ENCODE results near the gene GPR84.
A peak's percentile ranks its signal among the peaks of the same experiment; 100 is the strongest.

The GPR84 gene

DNA sequence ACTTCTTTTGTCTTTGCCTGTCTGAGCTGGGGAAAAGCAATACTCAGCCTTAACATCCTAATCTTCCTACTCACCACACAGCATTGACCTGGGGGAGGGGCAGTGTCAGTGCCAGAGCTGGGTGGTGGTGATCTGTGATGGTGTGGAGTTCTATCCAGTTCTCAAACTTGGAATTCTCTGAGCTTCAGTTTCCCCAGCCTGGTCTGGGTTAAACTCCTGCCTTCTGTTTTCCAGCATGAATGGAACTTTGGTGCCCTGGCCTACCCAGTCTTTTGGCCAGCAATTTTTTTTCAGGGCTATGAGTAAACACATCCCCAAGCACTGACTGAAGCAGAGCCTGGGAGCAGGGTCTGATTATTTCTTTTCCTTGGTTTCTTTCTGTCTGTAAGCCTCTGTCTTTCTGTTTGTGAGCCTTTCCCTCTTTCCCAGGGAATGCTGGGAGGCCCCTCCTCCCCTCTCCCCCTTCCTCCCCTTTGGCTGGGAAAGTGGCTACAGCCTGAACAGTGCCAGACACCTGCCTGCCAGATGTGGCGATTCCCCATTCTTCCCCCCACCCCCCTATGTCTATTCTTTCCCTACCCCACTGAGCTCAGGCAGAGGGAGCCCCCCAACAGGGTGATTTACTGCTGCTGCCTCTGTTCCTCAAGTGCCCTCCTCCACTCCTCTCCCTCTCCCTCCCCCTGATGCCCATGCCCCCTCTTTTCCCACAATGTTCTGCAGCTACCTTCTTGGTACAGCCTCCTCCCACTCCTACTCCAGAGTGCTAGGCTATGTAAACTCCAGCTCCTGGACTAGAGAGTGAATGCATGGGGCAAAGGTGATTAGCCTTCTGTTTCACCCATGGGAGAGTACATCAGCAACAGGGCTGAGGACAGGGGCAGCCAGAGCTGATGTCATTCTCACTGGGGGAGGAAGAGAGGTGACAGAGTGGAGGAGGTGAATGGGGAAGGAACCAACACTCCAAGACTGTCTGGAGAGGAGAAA, 11.1 kb downstream of the GPR84 start:
- no peaks in the 10 kb centered on the region for H3K9me3 ChIP-seq (ENCODE audit: control insufficient read depth in 2 of 2, low read length in 2 of 2)
- peaks cover 30% of the 10 kb centered on the region for H3K4me1 ChIP-seq (ENCODE audit: control insufficient read depth, insufficient read depth, low read length)
- H3K9ac ChIP-seq (ENCODE audit: low read length in 2 of 2), result peak overlapping the region; percentile 36 to 58
- H3K27ac ChIP-seq (ENCODE audit: low read length), result peak overlapping the region; percentile 80
- H3K27me3 ChIP-seq (ENCODE audit: control insufficient read depth in 1 of 2, insufficient read depth in 2 of 2, low read length in 2 of 2), result no peaks in the 10 kb centered on the region
- peaks cover 18 to 25% of the 10 kb centered on the region in 2 donors for H3K36me3 ChIP-seq (ENCODE audit: control insufficient read depth in 2 of 2, insufficient read depth in 2 of 2, low read length in 2 of 2)
- H3K4me3 ChIP-seq (ENCODE audit: low read length in 2 of 2), result peak overlapping the region; percentile 14 to 67

GRCh38 chr12:54352022-54352531, 12.2 kb downstream of the GPR84 start:
- Histone ChIP-seq H3K36me3 (ENCODE audit: control insufficient read depth in 2 of 2, insufficient read depth in 2 of 2, low read length in 2 of 2) (peaks cover 26 to 34% of the 10 kb centered on the region in 2 donors), H3K9me3 (ENCODE audit: control insufficient read depth in 2 of 2, low read length in 2 of 2) (no peaks in the 10 kb centered on the region), H3K27ac (ENCODE audit: low read length) (peak overlapping the region; percentile 80), H3K27me3 (ENCODE audit: control insufficient read depth in 1 of 2, insufficient read depth in 2 of 2, low read length in 2 of 2) (no peaks in the 10 kb centered on the region), H3K4me1 (ENCODE audit: control insufficient read depth, insufficient read depth, low read length) (peaks cover 22% of the 10 kb centered on the region), H3K9ac (ENCODE audit: low read length in 2 of 2) (peak overlapping the region; percentile 52 to 58), H3K4me3 (ENCODE audit: low read length in 2 of 2) (peak overlapping the region; percentile 53 to 67)

DNA sequence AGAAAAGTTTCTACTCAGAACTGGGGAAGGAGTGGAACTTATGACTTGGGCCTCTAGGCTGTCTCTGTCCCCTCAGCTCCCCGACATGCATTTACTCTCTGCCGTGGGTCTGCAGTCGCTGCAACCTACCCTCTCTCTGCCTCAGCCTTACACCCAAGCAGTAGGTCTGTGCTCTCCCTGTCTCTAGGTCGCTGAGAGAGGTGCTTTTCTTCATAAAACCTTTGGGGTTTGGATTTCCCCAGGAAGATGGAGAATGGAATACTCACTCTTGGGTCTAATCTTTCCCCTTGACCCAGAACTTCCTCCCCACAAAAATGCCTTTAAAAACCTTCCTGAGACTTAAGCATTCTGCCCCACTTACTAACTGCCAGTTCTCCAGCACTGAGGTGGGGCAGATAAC, 12.9 kb downstream of the GPR84 start:
- Histone ChIP-seq H3K36me3 (ENCODE audit: control insufficient read depth in 2 of 2, insufficient read depth in 2 of 2, low read length in 2 of 2) (peaks cover 30 to 40% of the 10 kb centered on the region in 2 donors), H3K4me1 (ENCODE audit: control insufficient read depth, insufficient read depth, low read length) (peaks cover 22% of the 10 kb centered on the region), H3K27me3 (ENCODE audit: control insufficient read depth in 1 of 2, insufficient read depth in 2 of 2, low read length in 2 of 2) (no peaks in the 10 kb centered on the region), H3K27ac (ENCODE audit: low read length) (peak overlapping the region; percentile 80), H3K9me3 (ENCODE audit: control insufficient read depth in 2 of 2, low read length in 2 of 2) (no peaks in the 10 kb centered on the region), H3K4me3 (ENCODE audit: low read length in 2 of 2) (no peak overlapping the region), H3K9ac (ENCODE audit: low read length in 2 of 2) (no peak overlapping the region)

DNA sequence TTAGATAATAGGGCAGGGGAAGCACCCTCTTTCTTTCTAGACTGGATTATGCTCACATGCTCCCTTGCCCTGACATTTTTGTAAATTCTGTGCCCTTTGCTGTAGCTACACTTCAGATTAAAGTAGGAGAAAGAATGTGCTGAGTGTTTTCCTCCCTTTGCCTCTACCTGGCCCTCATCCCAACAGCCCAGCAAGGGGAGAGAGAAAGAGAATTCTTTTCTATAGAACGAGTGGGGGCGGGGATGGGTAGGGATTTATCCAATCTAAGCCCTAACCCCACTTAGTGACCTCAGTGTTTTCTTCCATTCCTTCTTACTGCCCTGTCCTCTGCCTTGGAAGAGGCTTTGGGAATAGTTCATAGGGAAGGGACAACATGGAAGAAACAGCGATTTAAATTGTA, 13.5 kb downstream of the GPR84 start:
- H3K27me3 ChIP-seq (ENCODE audit: control insufficient read depth in 1 of 2, insufficient read depth in 2 of 2, low read length in 2 of 2), result no peaks in the 10 kb centered on the region
- H3K9ac ChIP-seq (ENCODE audit: low read length in 2 of 2), result no peak overlapping the region
- H3K36me3 ChIP-seq (ENCODE audit: control insufficient read depth in 2 of 2, insufficient read depth in 2 of 2, low read length in 2 of 2), result peaks cover 30 to 44% of the 10 kb centered on the region in 2 donors
- peak overlapping the region; percentile 80 for H3K27ac ChIP-seq (ENCODE audit: low read length)
- no peak overlapping the region for H3K4me3 ChIP-seq (ENCODE audit: low read length in 2 of 2)
- H3K4me1 ChIP-seq (ENCODE audit: control insufficient read depth, insufficient read depth, low read length), result peaks cover 22% of the 10 kb centered on the region
- no peaks in the 10 kb centered on the region for H3K9me3 ChIP-seq (ENCODE audit: control insufficient read depth in 2 of 2, low read length in 2 of 2)

DNA sequence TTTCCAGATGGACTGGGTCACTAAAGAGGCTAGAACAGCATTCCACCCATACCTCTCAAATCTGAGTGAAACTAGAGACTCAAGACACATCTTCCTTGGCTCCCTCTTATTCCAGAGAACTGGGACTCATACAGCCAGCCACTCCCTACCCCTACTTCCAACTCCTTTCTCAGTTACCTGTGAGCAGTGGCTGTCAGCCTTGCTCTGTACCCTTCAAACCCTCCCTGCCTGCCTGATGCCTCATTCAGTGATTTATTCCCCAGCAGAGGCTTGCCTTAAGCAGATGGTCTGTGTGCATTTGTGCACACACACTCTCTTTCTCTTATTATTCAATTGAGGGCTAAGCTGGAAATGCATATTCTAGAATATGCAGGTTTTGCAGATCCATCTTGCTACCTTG, 14.6 kb downstream of the GPR84 start:
- peaks cover 22% of the 10 kb centered on the region for H3K4me1 ChIP-seq (ENCODE audit: control insufficient read depth, insufficient read depth, low read length)
- no peak overlapping the region for H3K27ac ChIP-seq (ENCODE audit: low read length)
- peaks cover 37 to 51% of the 10 kb centered on the region in 2 donors for H3K36me3 ChIP-seq (ENCODE audit: control insufficient read depth in 2 of 2, insufficient read depth in 2 of 2, low read length in 2 of 2)
- no peaks in the 10 kb centered on the region for H3K27me3 ChIP-seq (ENCODE audit: control insufficient read depth in 1 of 2, insufficient read depth in 2 of 2, low read length in 2 of 2)
- no peaks in the 10 kb centered on the region for H3K9me3 ChIP-seq (ENCODE audit: control insufficient read depth in 2 of 2, low read length in 2 of 2)
- no peak overlapping the region for H3K4me3 ChIP-seq (ENCODE audit: low read length in 2 of 2)
- H3K9ac ChIP-seq (ENCODE audit: low read length in 2 of 2), result no peak overlapping the region

DNA sequence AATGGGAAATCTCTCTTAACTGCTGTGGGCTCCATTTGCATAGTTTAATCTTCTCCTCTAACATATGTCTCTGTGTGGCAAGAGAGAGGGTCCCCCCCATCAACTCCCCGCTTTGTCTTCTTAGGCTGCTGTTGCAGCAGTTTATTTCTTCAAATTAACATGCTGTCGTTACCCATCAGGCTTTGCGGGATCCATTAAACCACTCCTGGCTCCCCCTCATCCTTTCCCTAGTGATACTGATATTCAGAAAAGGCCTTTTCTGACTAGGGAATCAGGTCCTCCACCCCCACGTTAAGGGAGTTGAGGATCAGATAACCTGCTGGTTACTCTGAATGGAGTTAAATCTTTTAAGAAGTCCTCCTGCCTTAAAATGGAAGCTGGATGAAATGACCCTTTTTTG, 15.2 kb downstream of the GPR84 start:
- H3K9ac ChIP-seq (ENCODE audit: low read length in 2 of 2), result no peak overlapping the region
- H3K4me3 ChIP-seq (ENCODE audit: low read length in 2 of 2), result no peak overlapping the region
- H3K27me3 ChIP-seq (ENCODE audit: control insufficient read depth in 1 of 2, insufficient read depth in 2 of 2, low read length in 2 of 2), result no peaks in the 10 kb centered on the region
- H3K27ac ChIP-seq (ENCODE audit: low read length), result no peak overlapping the region
- H3K9me3 ChIP-seq (ENCODE audit: control insufficient read depth in 2 of 2, low read length in 2 of 2), result no peaks in the 10 kb centered on the region
- peaks cover 22% of the 10 kb centered on the region for H3K4me1 ChIP-seq (ENCODE audit: control insufficient read depth, insufficient read depth, low read length)
- H3K36me3 ChIP-seq (ENCODE audit: control insufficient read depth in 2 of 2, insufficient read depth in 2 of 2, low read length in 2 of 2), result peaks cover 37 to 51% of the 10 kb centered on the region in 2 donors

GRCh38 chr12:54341378-54342300, 22.6 kb downstream of the GPR84 start:
- H3K9ac ChIP-seq (ENCODE audit: low read length in 2 of 2), result no peak overlapping the region
- H3K9me3 ChIP-seq (ENCODE audit: control insufficient read depth in 2 of 2, low read length in 2 of 2), result no peaks in the 10 kb centered on the region
- H3K4me3 ChIP-seq (ENCODE audit: low read length in 2 of 2), result no peak overlapping the region
- H3K4me1 ChIP-seq (ENCODE audit: control insufficient read depth, insufficient read depth, low read length), result peaks cover 21% of the 10 kb centered on the region
- H3K36me3 ChIP-seq (ENCODE audit: control insufficient read depth in 2 of 2, insufficient read depth in 2 of 2, low read length in 2 of 2), result peaks cover 30 to 40% of the 10 kb centered on the region in 2 donors
- H3K27me3 ChIP-seq (ENCODE audit: control insufficient read depth in 1 of 2, insufficient read depth in 2 of 2, low read length in 2 of 2), result no peaks in the 10 kb centered on the region
- no peak overlapping the region for H3K27ac ChIP-seq (ENCODE audit: low read length)

- Histone ChIP-seq H3K9me3 (ENCODE audit: control insufficient read depth in 2 of 2, low read length in 2 of 2) (no peaks in the 10 kb centered on the region), H3K27me3 (ENCODE audit: control insufficient read depth in 1 of 2, insufficient read depth in 2 of 2, low read length in 2 of 2) (no peaks in the 10 kb centered on the region), H3K9ac (ENCODE audit: low read length in 2 of 2) (no peak overlapping the region), H3K4me1 (ENCODE audit: control insufficient read depth, insufficient read depth, low read length) (peaks cover 21% of the 10 kb centered on the region), H3K4me3 (ENCODE audit: low read length in 2 of 2) (no peak overlapping the region), H3K36me3 (ENCODE audit: control insufficient read depth in 2 of 2, insufficient read depth in 2 of 2, low read length in 2 of 2) (peaks cover 30 to 35% of the 10 kb centered on the region in 2 donors), H3K27ac (ENCODE audit: low read length) (no peak overlapping the region)
Observed at GRCh38 chr12:54340846-54341245, 23.4 kb downstream of the GPR84 start.

GRCh38 chr12:54338698-54339296, 25.5 kb downstream of the GPR84 start:
- H3K9me3 ChIP-seq (ENCODE audit: control insufficient read depth in 2 of 2, low read length in 2 of 2), result no peaks in the 10 kb centered on the region

More at GRCh38 chr12:54338698-54339296, 25.5 kb downstream of the GPR84 start:
- Histone ChIP-seq H3K27ac (ENCODE audit: low read length) (no peak overlapping the region), H3K4me1 (ENCODE audit: control insufficient read depth, insufficient read depth, low read length) (peaks cover 21% of the 10 kb centered on the region), H3K9ac (ENCODE audit: low read length in 2 of 2) (no peak overlapping the region), H3K36me3 (ENCODE audit: control insufficient read depth in 2 of 2, insufficient read depth in 2 of 2, low read length in 2 of 2) (peaks cover 21 to 26% of the 10 kb centered on the region in 2 donors), H3K27me3 (ENCODE audit: control insufficient read depth in 1 of 2, insufficient read depth in 2 of 2, low read length in 2 of 2) (no peaks in the 10 kb centered on the region), H3K4me3 (ENCODE audit: low read length in 2 of 2) (peak overlapping the region in 1 of 2 donors; percentile 37)
